Gastrocnemius medialis (tissue), 4 donors: ENCODE results near the gene TMUB1. TPM values are rescaled to one million over a fixed set of nuclear protein-coding genes. Genes with fewer than 3 reads are reported as not detected.

Experiments used
- ATAC-seq, 2 donors: fragments of 150-250 bp; one replicate each; pipeline ENCODE4 v1.9.1; 2016
- DNase-seq, 2 donors: peaks; one replicate each; pipeline ENCODE4 v3.0.0-alpha.2; 2019
- H3K27ac ChIP-seq, 4 donors: fragments of 200-600 bp; sonication (generic); 1 replicate in 1 of 4; 2 replicates in 3 of 4; pipeline ENCODE4 v1.5.1; 2016 to 2018; ENCODE audit warnings: mild to moderate bottlenecking in 2 of 4, moderate library complexity in 1 of 4
- H3K27me3 ChIP-seq, 3 donors: fragments of 200-600 bp; sonication (generic) in 2 of 3; 1 replicate in 1 of 3; 2 replicates in 2 of 3; pipeline versions ENCODE4 v1.5.1 to v1.6.0; 2016 to 2019; ENCODE audit warnings: mild to moderate bottlenecking in 1 of 3, moderate library complexity in 1 of 3
- H3K36me3 ChIP-seq, 2 donors: fragments of 200-600 bp; sonication (generic) in 1 of 2; one replicate each; pipeline ENCODE4 v1.5.1; 2017 to 2018
- H3K4me1 ChIP-seq, 2 donors: fragments of 200-600 bp; sonication (generic) in 1 of 2; one replicate each; pipeline ENCODE4 v1.5.1; 2016 to 2017; ENCODE audit warnings: mild to moderate bottlenecking in 2 of 2
- H3K4me3 ChIP-seq, 4 donors: fragments of 200-600 bp; sonication (generic) in 3 of 4; 1 replicate in 1 of 4; 2 replicates in 3 of 4; pipeline ENCODE4 v1.5.1; 2016 to 2019; ENCODE audit warnings: mild to moderate bottlenecking in 2 of 4
- H3K9me3 ChIP-seq, 3 donors: fragments of 200-600 bp; sonication (generic) in 2 of 3; 1 replicate in 1 of 3; 2 replicates in 2 of 3; pipeline ENCODE4 v1.5.1; 2016 to 2019
- CTCF ChIP-seq, 5 experiments: fragments of 450-650 bp in 3 of 5; fragments of 200-600 bp in 2 of 5; sonication (generic) in 2 of 5; IDR thresholded peaks in 4 of 5; conservative IDR thresholded peaks in 1 of 5; 1 replicate in 4 of 5; 2 replicates in 1 of 5; pipeline ENCODE4 v1.5.1; 2016 to 2019; ENCODE audit warnings: antibody characterized with exemption in 5 of 5, mild to moderate bottlenecking in 3 of 5, moderate library complexity in 3 of 5
- POLR2A ChIP-seq, 2 donors: fragments of 450-650 bp; IDR thresholded peaks; one replicate each; pipeline ENCODE4 v1.6.1; 2017; ENCODE audit warnings: antibody characterized with exemption in 2 of 2, mild to moderate bottlenecking in 2 of 2, moderate library complexity in 2 of 2
- in situ Hi-C, 4 donors: fragments of 200-750 bp; cut with MboI; loops; one replicate each; pipeline versions ENCODE4 v1.15.0 to v1.8.0; 2017; ENCODE audit warnings: low sequenced_read_pairs in 4 of 4
- intact Hi-C: fragments of 100-400 bp; cut with DNase I; formaldehyde crosslinking; loops from one replicate; pipeline ENCODE4 v1.15.1; 2023; ENCODE audit warnings: low total_unique reads
- total RNA-seq, 4 donors: library from RNA; depleted of rRNA; stranded (reverse); fragments of >200 nt; gene quantifications; one replicate each; pipeline versions ENCODE4 v1.1.0 to v1.2.3, GENCODE V29; 2016

The TMUB1 gene
- total RNA-seq, 4 donors from 2014 or later, result 55.5 to 137 (median 97.4) TPM

- DNase-seq (no peak), ATAC-seq (no peak)
- Histone ChIP-seq H3K27ac (no peak overlapping the region), H3K9me3 (no peaks in the 10 kb centered on the region), H3K4me1 (peaks cover 4 to 22% of the 10 kb centered on the region in 2 donors), H3K27me3 (no peaks in the 10 kb centered on the region), H3K36me3 (peaks cover 0 to 25% of the 10 kb centered on the region in 2 donors), H3K4me3 (no peak overlapping the region)
- TF ChIP-seq CTCF (IDR thresholded peaks at IDR 0.05 in 4 of 5, conservative IDR thresholded peaks at IDR 0.05 in 1 of 5), result no peak
- no peak for TF ChIP-seq POLR2A (IDR thresholded peaks at IDR 0.05)
- intact Hi-C loops (no loop called here), in situ Hi-C loops (loop anchor here in 2 of 4 donors (10.0 kb wide), 1 partner anchor 47 kb away; no protein-coding TSS in a partner anchor)
Observed at GRCh38 chr7:151128144-151128543, 44.9 kb upstream of the TMUB1 start.

DNA sequence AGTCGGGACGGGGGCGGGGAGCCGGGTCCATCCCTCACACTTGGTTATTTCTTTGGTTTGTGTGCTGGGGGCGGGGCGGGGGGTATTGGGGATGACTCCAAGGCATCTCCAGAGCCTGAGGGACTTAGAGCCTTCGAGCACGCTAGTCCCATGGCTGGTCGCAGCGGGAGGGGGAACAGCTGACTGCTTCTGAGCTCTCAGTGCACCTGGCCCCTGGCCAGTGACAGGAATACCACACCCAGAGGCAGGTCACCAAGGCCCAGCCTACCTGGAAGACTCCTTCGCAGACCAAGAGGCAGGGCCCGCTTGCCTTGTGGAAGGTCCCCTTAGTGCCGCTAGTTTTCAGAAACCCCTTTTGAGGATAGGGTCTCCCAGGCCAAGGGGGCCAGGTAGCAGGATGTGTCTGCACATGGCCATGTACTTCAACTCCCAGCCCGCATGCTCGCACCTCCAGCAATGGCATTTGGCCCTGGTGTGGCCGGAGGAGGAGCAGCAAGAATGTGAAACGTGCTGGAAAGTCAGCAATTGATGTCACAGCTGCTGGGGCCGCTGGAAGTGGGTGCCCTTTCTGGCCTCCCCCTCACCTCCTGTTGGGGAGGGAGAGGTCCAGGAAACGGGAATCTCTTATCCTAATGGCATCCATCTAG is 43.3 kb upstream of the TMUB1 start:
- Histone ChIP-seq H3K27ac (no peak overlapping the region), H3K4me3 (no peak overlapping the region), H3K9me3 (no peaks in the 10 kb centered on the region), H3K36me3 (peaks cover 0 to 18% of the 10 kb centered on the region in 2 donors), H3K4me1 (peaks cover 4 to 22% of the 10 kb centered on the region in 2 donors), H3K27me3 (no peaks in the 10 kb centered on the region)
- in situ Hi-C loops, result loop anchor here in 2 of 4 donors (10.0 kb wide), 1 partner anchor 48 kb away; no protein-coding TSS in a partner anchor
- TF ChIP-seq POLR2A (IDR thresholded peaks at IDR 0.05) (no peak), CTCF (IDR thresholded peaks at IDR 0.05 in 4 of 5, conservative IDR thresholded peaks at IDR 0.05 in 1 of 5) (no peak)
- ATAC-seq, result no peak
- intact Hi-C loops, result no loop called here
- peak in 1 of 2 donors; percentile 41 for DNase-seq

GRCh38 chr7:151125846-151126481 is 42.7 kb upstream of the TMUB1 start:
- no peaks in the 10 kb centered on the region for H3K27me3 ChIP-seq

DNA sequence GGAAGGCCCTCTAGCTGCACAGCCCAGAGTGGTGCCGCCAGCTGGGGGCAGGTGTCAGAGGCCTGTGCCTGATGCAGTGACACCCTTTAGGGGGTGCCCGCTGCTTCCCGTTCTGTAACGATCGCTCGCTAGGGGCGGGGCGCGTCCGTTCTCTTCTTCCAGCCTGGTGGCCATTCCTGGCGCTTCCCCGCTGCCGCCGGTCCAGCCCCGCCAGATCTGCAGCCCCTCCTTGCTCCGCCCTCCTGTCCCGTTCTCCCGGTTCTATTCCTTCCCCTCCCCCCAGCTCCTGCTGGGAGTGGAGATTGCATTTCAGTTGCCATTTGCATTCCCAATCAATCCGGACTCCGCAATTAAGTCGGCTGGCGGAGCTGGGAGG is 42.2 kb upstream of the TMUB1 start:
- Histone ChIP-seq H3K36me3 (peaks cover 0 to 23% of the 10 kb centered on the region in 2 donors), H3K4me3 (peak overlapping the region; percentile 49 to 58 (median 55)), H3K4me1 (peaks cover 4 to 22% of the 10 kb centered on the region in 2 donors), H3K27me3 (no peaks in the 10 kb centered on the region), H3K27ac (no peak overlapping the region), H3K9me3 (no peaks in the 10 kb centered on the region)
- DNase-seq (no peak), ATAC-seq (no peak)
- intact Hi-C loops (loop anchor here (2.0 kb wide), 1 partner anchor 119 kb away; no protein-coding TSS in a partner anchor), in situ Hi-C loops (loop anchor here in 2 of 4 donors (10.0 kb wide), 1 partner anchor 49 kb away; no protein-coding TSS in a partner anchor)
- TF ChIP-seq CTCF (IDR thresholded peaks at IDR 0.05 in 4 of 5, conservative IDR thresholded peaks at IDR 0.05 in 1 of 5), result peak in 1 of 5 experiments; percentile 19
- no peak for TF ChIP-seq POLR2A (IDR thresholded peaks at IDR 0.05)

More at GRCh38 chr7:151125846-151126481, 42.7 kb upstream of the TMUB1 start:
- H3K27ac ChIP-seq, result no peak overlapping the region
- peaks cover 0 to 20% of the 10 kb centered on the region in 2 donors for H3K36me3 ChIP-seq
- in situ Hi-C loops (loop anchor here in 2 of 4 donors (10.0 kb wide), 1 partner anchor 49 kb away; no protein-coding TSS in a partner anchor), intact Hi-C loops (loop anchor here (2.0 kb wide), 1 partner anchor 119 kb away; no protein-coding TSS in a partner anchor)
- no peak for TF ChIP-seq POLR2A (IDR thresholded peaks at IDR 0.05)
- no peak for TF ChIP-seq CTCF (IDR thresholded peaks at IDR 0.05 in 4 of 5, conservative IDR thresholded peaks at IDR 0.05 in 1 of 5)
- no peak for DNase-seq
- H3K4me3 ChIP-seq, result peak overlapping the region; percentile 49 to 58 (median 55)
- peaks cover 4 to 22% of the 10 kb centered on the region in 2 donors for H3K4me1 ChIP-seq
- no peak for ATAC-seq
- H3K9me3 ChIP-seq, result no peaks in the 10 kb centered on the region
